Retinal pigment epithelial cell (primary cell): Measurements from ENCODE around the gene CENPO.
"Not testable (repeated sequence)": the region's sequence is repeated elsewhere in the genome, so short reads cannot be mapped to it uniquely, and the experiment has no call there.

Experiments
- DNase-seq: peaks from one replicate; pipeline ENCODE4 v3.0.0-alpha.2; 2010; ENCODE audit warnings: low read depth
- H3K4me3 ChIP-seq: 2 replicates; pipeline ENCODE4 v1.5.1; 2011; ENCODE audit warnings: mild to moderate bottlenecking, low read length, control low read depth, moderate library complexity
- CTCF ChIP-seq: conservative IDR thresholded peaks from 2 replicates; pipeline ENCODE4 v1.5.1; 2011; ENCODE audit warnings: low read depth, low read length, control low read depth, inconsistent platforms

Gene CENPO

GRCh38 chr2:24833821-24834732, 40.9 kb downstream of the CENPO start:
- no peak overlapping the region for H3K4me3 ChIP-seq
- TF ChIP-seq CTCF: no peak
- no peak for DNase-seq

DNA sequence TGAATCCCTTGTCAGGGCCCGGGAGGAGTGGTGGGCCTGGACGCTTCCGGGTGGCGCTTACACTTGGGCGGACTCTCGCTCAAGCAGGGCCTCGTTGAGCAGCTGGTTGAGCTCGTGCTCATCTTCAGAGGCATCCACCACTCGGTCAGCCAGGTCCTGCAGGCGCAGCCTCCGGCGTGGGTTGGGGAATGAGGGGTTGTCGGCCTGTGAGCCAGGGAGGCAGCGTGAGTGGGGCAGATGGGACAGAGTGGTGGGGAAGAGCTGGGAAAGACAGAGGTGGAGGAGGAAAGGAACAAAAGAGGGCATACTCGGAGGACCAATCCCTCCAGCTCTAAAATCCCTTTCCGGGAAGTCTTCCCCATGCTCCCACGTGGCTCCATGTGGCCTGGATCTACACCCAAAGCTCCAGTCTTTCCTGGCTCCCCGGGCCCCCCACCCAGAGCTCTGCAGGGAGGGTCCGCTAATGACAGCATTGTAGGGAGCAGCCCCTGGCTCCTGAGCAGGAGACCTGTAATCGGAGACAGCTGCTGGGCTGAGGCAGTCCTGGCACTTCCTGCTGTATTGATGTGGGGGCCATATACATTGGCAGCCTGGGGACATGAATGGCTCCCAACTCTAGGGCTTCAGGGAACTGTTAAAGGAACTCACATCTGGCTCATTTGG, 41.6 kb downstream of the CENPO start:
- TF ChIP-seq CTCF: no peak
- H3K4me3 ChIP-seq: no peak overlapping the region
- DNase-seq: no peak

DNA sequence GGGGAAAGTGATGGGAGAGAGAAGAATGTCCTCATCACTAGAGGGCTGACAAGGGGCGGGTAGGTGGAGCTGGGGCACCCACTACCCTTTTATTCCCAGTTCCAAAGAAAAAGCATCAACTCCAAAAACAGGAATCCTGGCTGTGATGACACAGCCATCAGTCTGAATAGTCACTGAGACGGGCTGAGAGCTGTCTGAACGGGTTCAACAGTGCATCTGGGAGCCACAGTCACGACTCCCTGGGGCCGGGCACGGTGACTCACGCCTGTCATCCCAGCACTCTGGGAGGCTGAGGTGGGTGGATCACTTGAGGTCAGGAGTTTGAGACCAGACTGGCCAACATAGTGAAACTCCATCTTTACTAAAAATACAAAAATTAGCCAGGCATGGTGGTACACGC, 42.2 kb downstream of the CENPO start:
- H3K4me3 ChIP-seq, DNase-seq: not testable (repeated sequence)

GRCh38 chr2:24836206-24836605, 43.0 kb downstream of the CENPO start:
- DNase-seq: no peak
- no peak for TF ChIP-seq CTCF
- no peak overlapping the region for H3K4me3 ChIP-seq

- DNase-seq: no peak
- no peak for TF ChIP-seq CTCF
These were observed 43.5 kb downstream of the CENPO start for GRCh38 chr2:24836706-24837105.

DNA sequence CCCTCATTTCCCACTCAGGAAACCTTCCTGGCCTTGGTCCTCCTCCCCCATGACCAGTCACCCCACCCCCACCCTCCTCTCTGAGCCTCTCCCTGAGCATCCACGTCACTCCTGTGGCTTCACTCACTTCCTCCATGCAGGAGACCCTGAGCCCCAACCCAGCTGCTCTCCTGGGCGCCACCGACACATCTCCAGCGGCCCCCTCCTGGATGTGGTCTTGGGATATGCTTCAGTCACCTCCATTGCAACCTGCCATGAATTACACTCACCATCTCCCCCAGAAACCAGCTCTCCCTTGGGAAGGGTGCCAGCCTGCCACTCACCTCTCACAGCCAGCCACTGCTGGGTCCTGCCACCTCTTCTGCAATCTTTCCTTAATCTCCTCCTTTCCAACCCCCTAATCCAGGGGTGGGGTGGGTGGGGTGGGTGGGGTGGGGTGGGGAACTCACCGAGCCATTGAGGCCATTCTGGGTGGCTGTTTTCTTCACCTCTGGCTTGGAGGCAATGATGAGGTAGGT, 44.8 kb downstream of the CENPO start:
- TF ChIP-seq CTCF: no peak
- no peak overlapping the region for H3K4me3 ChIP-seq
- no peak for DNase-seq

More at GRCh38 chr2:24836706-24837105, 43.5 kb downstream of the CENPO start:
- no peak overlapping the region for H3K4me3 ChIP-seq

DNA sequence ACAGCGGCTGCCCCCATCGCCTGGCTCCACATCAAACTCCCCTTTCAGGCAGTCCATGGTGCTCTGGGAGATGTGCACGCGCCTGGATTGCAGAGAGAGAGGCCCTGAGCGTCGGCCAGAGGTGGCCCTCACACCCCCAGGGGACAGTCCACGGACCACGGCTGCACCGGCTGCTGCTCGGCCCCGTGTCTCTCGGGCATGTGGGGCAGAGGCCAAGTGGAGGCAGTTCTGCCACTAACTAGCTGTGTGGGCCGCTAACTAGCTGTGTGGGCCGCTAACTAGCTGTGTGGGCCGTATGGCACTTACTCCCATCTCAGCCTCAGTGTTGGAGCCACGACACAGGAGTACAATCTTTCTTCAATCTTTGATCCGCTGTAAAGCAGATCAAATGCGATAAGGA, 45.3 kb downstream of the CENPO start:
- no peak overlapping the region for H3K4me3 ChIP-seq
- no peak for DNase-seq
- TF ChIP-seq CTCF: no peak
